ENCODE results near the gene GJA3. TPM values are rescaled to one million over a fixed set of nuclear protein-coding genes. Genes with fewer than 3 reads are reported as not detected.

The GJA3 gene
- total and polyA plus RNA-seq, 2 of the 8 experiments (the other 6 are each of a cell fraction or from before 2014, with no cell fraction given) = 0.12 to 0.60 TPM

- 83% methylated on average over 2 of the region's 2 CpGs; no CpG with 5 or more reads in 1 of the 2 experiments for WGBS, 2 experiments (ENCODE audit: extremely low coverage in 1 of 2, insufficient coverage in 1 of 2, insufficient read length in 1 of 2, insufficient replicate concordance in 2 of 2, low coverage in 1 of 2, low lambda C conversion rate in 2 of 2, missing lambda C conversion rate in 1 of 2)
- H3K9me3 ChIP-seq (ENCODE audit: insufficient read depth in 2 of 2, low read depth in 1 of 2, low read length in 1 of 2) = no peaks in the 10 kb centered on the region
Observed at GRCh38 chr13:20130012-20130411, 30.8 kb downstream of the GJA3 start.

More at GRCh38 chr13:20130012-20130411, 30.8 kb downstream of the GJA3 start:
- Histone ChIP-seq H4K8ac (ENCODE audit: extremely low read depth, insufficient read depth, low read length) (no peak overlapping the region), H2AFZ (ENCODE audit: low read length) (no peak overlapping the region), H4K91ac (replicated peaks; ENCODE audit: insufficient read length, low read length) (no peak overlapping the region), H2AK5ac (ENCODE audit: low read depth, low read length) (no peak overlapping the region), H3K18ac (ENCODE audit: extremely low read depth, low read length) (no peak overlapping the region), H3K27ac (ENCODE audit: low read depth, low read length) (no peak overlapping the region), H3K23me2 (ENCODE audit: low read depth, low read length) (peaks cover 25% of the 10 kb centered on the region), H4K5ac (ENCODE audit: insufficient read length, low read depth, low read length) (no peak overlapping the region), H3K9ac (replicated peaks in 1 of 4; ENCODE audit: extremely low read depth in 1 of 4, low read depth in 3 of 4, low read length in 3 of 4) (no peak overlapping the region), H3K4me2 (ENCODE audit: insufficient read depth in 1 of 2, low read depth in 2 of 2, low read length in 2 of 2) (no peak overlapping the region), H2BK15ac (ENCODE audit: low read length) (no peak overlapping the region), H3K79me2 (ENCODE audit: control insufficient read depth in 1 of 2, insufficient read depth in 2 of 2, low read length in 2 of 2) (no peaks in the 10 kb centered on the region), H2BK20ac (ENCODE audit: low read length) (no peak overlapping the region), H2BK5ac (ENCODE audit: low read depth, low read length) (no peak overlapping the region), H3K4me1 (replicated peaks in 1 of 4; ENCODE audit: control insufficient read depth in 3 of 4, insufficient read depth in 4 of 4, low read length in 3 of 4) (peaks cover 0 to 7% (median 2%) of the 10 kb centered on the region in 4 experiments; a peak in 4 of 7 replicates), H4K20me1 (replicated peaks in 1 of 2; ENCODE audit: control insufficient read depth in 1 of 2, insufficient read depth in 2 of 2, low read length in 2 of 2) (no peaks in the 10 kb centered on the region), H3K4me3 (ENCODE audit: extremely low read depth in 1 of 4, insufficient read depth in 2 of 4, low read depth in 3 of 4, low read length in 4 of 4) (no peak overlapping the region), H3K23ac (ENCODE audit: insufficient read length) (no peak overlapping the region), H3K36me3 (ENCODE audit: control insufficient read depth in 2 of 4, insufficient read depth in 4 of 4, low read length in 3 of 4) (no peaks in the 10 kb centered on the region), H3K56ac (replicated peaks; ENCODE audit: insufficient read length, low read depth, low read length) (peak overlapping the region; percentile 13), H3K4ac (replicated peaks; ENCODE audit: insufficient read length, low read depth, low read length) (no peak overlapping the region), H3K14ac (ENCODE audit: insufficient read length) (no peak overlapping the region), H3K79me1 (ENCODE audit: low read depth, low read length) (no peaks in the 10 kb centered on the region), H3K27me3 (replicated peaks in 1 of 4; ENCODE audit: control insufficient read depth in 3 of 4, extremely low read depth in 1 of 4, insufficient read depth in 3 of 4, low read length in 3 of 4) (peaks cover 0 to 20% (median 15%) of the 10 kb centered on the region in 4 experiments; a peak in 6 of 7 replicates), H2BK120ac (replicated peaks; ENCODE audit: low read depth, low read length) (no peak overlapping the region), H2BK12ac (ENCODE audit: low read depth, low read length) (no peak overlapping the region)
- POLR2A ChIA-PET (ENCODE audit: partially characterized antibody) = no interaction called here
- CTCF ChIA-PET (ENCODE audit: partially characterized antibody) = interaction anchor here (1.1 to 2.5 kb wide), 3 partner anchors 9 to 14 kb away, joined by 3 to 10 read pairs (median 4); no protein-coding TSS in a partner anchor
- no peak for TF ChIP-seq CTCF (IDR thresholded peaks at IDR 0.05; ENCODE audit: control extremely low read depth in 1 of 3, insufficient read depth in 1 of 3, low read depth in 1 of 3, low read length in 3 of 3)
- TF ChIP-seq SIRT6 (IDR thresholded peaks at IDR 0.05; ENCODE audit: low read length) = no peak
- no peak for TF ChIP-seq ASH2L (IDR thresholded peaks at IDR 0.05; ENCODE audit: low read length)
- no peak for DNase-seq (ENCODE audit: low read depth in 1 of 2, low spot score in 2 of 2)
- no peak for FAIRE-seq
